GM12878 (cell line): ENCODE data around the gene MORF4L2. TPM values are rescaled to one million over a fixed set of nuclear protein-coding genes. Genes with fewer than 3 reads are reported as not detected.

Experiments used
- ATAC-seq: fragments of 200-7000 bp; cut with Tn5 transposase; 3 replicates; pipeline ENCODE4 v1.9.1; 2020; ENCODE audit warnings: mild to moderate bottlenecking, moderate library complexity
- BruUV-seq: library from RNA; stranded (reverse); fragments of 400-500 nt; replicated peaks from 2 replicates; lab custom pipeline; 2021; lab: Mats Ljungman, UMichigan
- CTCF ChIA-PET: fragments of 300-600 bp; sonication (Branson Sonifier 250); formaldehyde crosslinking; extraction: SDS; loops from one replicate; lab custom pipeline; 2021; ENCODE audit warnings: inconsistent platforms; lab: Yijun Ruan, JAX
- POLR2A ChIA-PET: fragments of 350-600 bp; formaldehyde crosslinking; extraction: SDS; loops from one replicate; lab custom pipeline; 2021; ENCODE audit warnings: inconsistent platforms; lab: Charles Lee
- RAD21 ChIA-PET: fragments of 300-600 bp; sonication (Branson Sonifier 250); formaldehyde crosslinking; loops from one replicate; lab custom pipeline; 2023; ENCODE audit warnings: antibody characterized with exemption; ENCODE audit not compliant: unreplicated experiment; lab: Charles Lee
- SMC1A ChIA-PET: fragments of 300-600 bp; sonication (Branson Sonifier 250); formaldehyde crosslinking; loops from one replicate; lab custom pipeline; 2023; ENCODE audit not compliant: unreplicated experiment, uncharacterized antibody; lab: Charles Lee
- DNase-seq: peaks from one replicate; pipeline ENCODE4 v3.0.0-alpha.2; 2011; ENCODE audit warnings: low read depth, low spot score
- FAIRE-seq: peaks from 3 replicates; lab custom pipeline; 2011; peaks lifted over from hg19 to GRCh38; lab: Jason Lieb, UNC
- H2AFZ ChIP-seq: 2 replicates; pipeline ENCODE4 v1.6.0; 2011; ENCODE audit warnings: low read depth, low read length, control low read depth; ENCODE audit not compliant: control insufficient read depth
- H3K27ac ChIP-seq: 2 replicates; pipeline ENCODE4 v1.5.1; 2011; ENCODE audit warnings: control low read depth; ENCODE audit not compliant: control insufficient read depth, insufficient read depth
- H3K27me3 ChIP-seq, 2 experiments: replicated peaks in 1 of 2; 2 replicates each; pipeline versions ENCODE4 v1.6.0 to v1.6.1; 2011; ENCODE audit warnings: low read length in 1 of 2; ENCODE audit not compliant: control insufficient read depth in 2 of 2, insufficient read depth in 2 of 2
- H3K36me3 ChIP-seq, 2 experiments: 2 replicates each; pipeline ENCODE4 v1.5.1; 2011; ENCODE audit warnings: low read length in 1 of 2; ENCODE audit not compliant: control insufficient read depth in 2 of 2, insufficient read depth in 2 of 2
- H3K4me1 ChIP-seq: 2 replicates; pipeline ENCODE4 v1.6.1; 2011; ENCODE audit warnings: mild to moderate bottlenecking, low read length, moderate library complexity, mixed read lengths; ENCODE audit not compliant: control insufficient read depth, insufficient read depth
- H3K4me2 ChIP-seq: 2 replicates; pipeline ENCODE4 v1.6.0; 2011; ENCODE audit warnings: control low read depth; ENCODE audit not compliant: control insufficient read depth, insufficient read depth
- H3K4me3 ChIP-seq: fragments of 200-600 bp; sonication (generic); 2 replicates; pipeline ENCODE4 v1.5.1; 2016
- H3K79me2 ChIP-seq: 2 replicates; pipeline ENCODE4 v1.6.0; 2011; ENCODE audit warnings: low read length; ENCODE audit not compliant: control insufficient read depth, insufficient read depth
- H3K9ac ChIP-seq: 2 replicates; pipeline ENCODE4 v1.8.0; 2011; ENCODE audit warnings: low read length, control low read depth, mixed read lengths; ENCODE audit not compliant: control insufficient read depth, insufficient read depth
- H3K9me3 ChIP-seq: replicated peaks from 3 replicates; pipeline ENCODE4 v1.5.1; 2011; ENCODE audit warnings: mild to moderate bottlenecking, low read length; ENCODE audit not compliant: control insufficient read depth, insufficient read depth
- H4K20me1 ChIP-seq: 2 replicates; pipeline ENCODE4 v1.6.0; 2011; ENCODE audit not compliant: control insufficient read depth, insufficient read depth
- EGR1 ChIP-seq, 2 experiments: IDR thresholded peaks; 1 replicate in 1 of 2; 2 replicates in 1 of 2; pipeline ENCODE4 v1.6.1; 2011 to 2012; ENCODE audit warnings: low read depth in 2 of 2, low read length in 2 of 2, borderline replicate concordance in 1 of 2, mild to moderate bottlenecking in 1 of 2, moderate library complexity in 1 of 2
- HDAC2 ChIP-seq: fragments of 200-600 bp; sonication (generic); IDR thresholded peaks from 2 replicates; pipeline ENCODE4 v1.6.1; 2017
- MAX ChIP-seq: IDR thresholded peaks from 2 replicates; pipeline ENCODE4 v1.6.1; 2012; ENCODE audit warnings: low read depth, low read length, improper control_type of control experiment
- MYB ChIP-seq: fragments of 150-350 bp; IDR thresholded peaks from 2 replicates; pipeline ENCODE4 v1.6.1; 2014; ENCODE audit warnings: mild to moderate bottlenecking, low read depth, low read length, borderline replicate concordance
- NFXL1 ChIP-seq: fragments of 450-650 bp; IDR thresholded peaks from 2 replicates; pipeline ENCODE4 v1.6.1; 2017; ENCODE audit warnings: antibody characterized with exemption, mild to moderate bottlenecking, borderline replicate concordance
- NFYB ChIP-seq: IDR thresholded peaks from 2 replicates; pipeline ENCODE4 v1.6.1; 2011; ENCODE audit warnings: low read depth, mild to moderate bottlenecking, low read length, improper control_type of control experiment, moderate library complexity; ENCODE audit not compliant: insufficient read depth
- NR2C1 ChIP-seq: fragments of 450-650 bp; IDR thresholded peaks from 2 replicates; pipeline ENCODE4 v1.6.1; 2017; ENCODE audit warnings: antibody characterized with exemption, mild to moderate bottlenecking, moderate library complexity
- NRF1 ChIP-seq: conservative IDR thresholded peaks from 2 replicates; pipeline ENCODE4 v1.6.1; 2011; ENCODE audit warnings: mild to moderate bottlenecking, low read depth, low read length, improper control_type of control experiment
- PAX8 ChIP-seq: fragments of 450-650 bp; IDR thresholded peaks from 2 replicates; pipeline ENCODE4 v1.6.1; 2017; ENCODE audit warnings: mild to moderate bottlenecking, moderate library complexity
- RAD51 ChIP-seq: fragments of 450-650 bp; IDR thresholded peaks from 2 replicates; pipeline ENCODE4 v1.6.1; 2016; ENCODE audit warnings: moderate library complexity, mild to moderate bottlenecking, inconsistent platforms
- SREBF2 ChIP-seq: IDR thresholded peaks from 2 replicates; pipeline ENCODE4 v1.6.1; 2012; ENCODE audit warnings: mild to moderate bottlenecking, low read length
- TCF3 ChIP-seq: IDR thresholded peaks from 2 replicates; pipeline ENCODE4 v1.6.1; 2012; ENCODE audit warnings: low read depth, mild to moderate bottlenecking, low read length, borderline replicate concordance; ENCODE audit not compliant: insufficient read depth
- TCF7 ChIP-seq: IDR thresholded peaks from 2 replicates; pipeline ENCODE4 v1.6.1; 2014; ENCODE audit warnings: antibody characterized with exemption, borderline replicate concordance
- WGBS: methylation state at CpG from one replicate; pipeline ENCODE4 v1.1.6; 2016; ENCODE audit warnings: low lambda C conversion rate; ENCODE audit not compliant: insufficient replicate concordance, insufficient coverage; ENCODE audit errors: missing lambda C conversion rate; 5-methylcytosine and 5-hydroxymethylcytosine counted together
- in situ Hi-C: fragments of 300-500 bp; cut with MboI; formaldehyde crosslinking; loops from 9 replicates; pipeline ENCODE4 v1.14.3; 2018; ENCODE audit warnings: mixed read lengths
- intact Hi-C: fragments of 100-400 bp; cut with micrococcal nuclease; formaldehyde crosslinking; loops from one replicate; pipeline ENCODE4 v1.14.2; 2022; ENCODE audit not compliant: unreplicated experiment
- polyA plus RNA-seq, 11 experiments: library from polyadenylated mRNA; depleted of rRNA in 4 of 11; unstranded in 6 of 11; stranded (reverse) in 5 of 11; fragments of >200 nt; fragmentation: Nextera tagmentation in 4 of 11; fragmentation: Illumina TruSeq in 1 of 11; extraction: Ambion mirVana in 4 of 11; extraction: Trizol in 1 of 11; gene quantifications; 1 replicate in 1 of 11; 2 replicates in 10 of 11; pipeline versions ENCODE4 v1.2.1 to v1.2.3, GENCODE V29; 2011 to 2016; ENCODE audit warnings: inconsistent platforms in 2 of 11, missing spikeins in 2 of 11, low read depth in 1 of 11
- total RNA-seq, 4 experiments: library from RNA; depleted of rRNA in 3 of 4; stranded (reverse); fragments of >200 nt in 3 of 4; fragmentation: Illumina TruSeq in 1 of 4; extraction: Trizol in 1 of 4; gene quantifications; 2 replicates each; pipeline versions ENCODE4 v1.2.1 to v1.2.3, GENCODE V29; 2013 to 2021

Gene MORF4L2
- total and polyA plus RNA-seq, 10 of the 15 experiments (the other 5 are each of a cell fraction or from before 2014, with no cell fraction given): 118 to 311 (median 199) TPM

DNA sequence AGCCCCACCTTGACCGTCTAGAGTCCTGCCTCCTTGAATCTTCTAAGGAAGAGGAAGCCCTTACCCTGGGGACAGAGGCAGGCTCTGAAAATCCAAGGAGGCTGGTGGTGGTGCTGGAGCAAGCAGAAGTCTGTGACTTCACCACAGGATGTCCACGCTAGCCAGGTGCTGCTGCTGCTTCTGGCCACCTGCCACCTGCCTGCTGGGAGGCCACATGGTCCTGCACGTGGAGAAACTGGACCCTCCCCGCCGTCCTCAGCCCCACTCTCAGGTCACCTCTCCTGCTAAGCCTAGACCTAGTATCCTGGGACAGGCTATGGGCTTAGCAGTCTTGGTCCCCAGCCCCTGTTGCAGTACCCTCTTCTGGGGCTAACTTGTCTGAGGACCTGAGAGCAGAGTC, 40.0 kb upstream of the MORF4L2 start:
- FAIRE-seq: no peak
- no peak for ATAC-seq
- SMC1A ChIA-PET: no interaction called here
- CTCF ChIA-PET: interaction anchor here (1.6 kb wide), 1 partner anchor 15 kb away, joined by 4 read pairs; no protein-coding TSS in a partner anchor
- no peak overlapping the region for H3K4me3 ChIP-seq
- H3K4me2 ChIP-seq: no peak overlapping the region
- no peaks in the 10 kb centered on the region for H3K36me3 ChIP-seq
- no TSS peak for BruUV-seq
- no peak for TF ChIP-seq PAX8
- TF ChIP-seq NRF1: no peak
- no peak for TF ChIP-seq TCF7
- no peak for TF ChIP-seq RAD51
- TF ChIP-seq NFYB: no peak
- no peak for TF ChIP-seq HDAC2
- TF ChIP-seq NR2C1: no peak
- no peak for TF ChIP-seq EGR1 (IDR thresholded peaks at IDR 0.05; ENCODE audit: borderline replicate concordance in 1 of 2, low read depth in 2 of 2, low read length in 2 of 2)
- no peak for TF ChIP-seq MAX
- no peak for TF ChIP-seq TCF3
- no peak for TF ChIP-seq NFXL1
- TF ChIP-seq SREBF2: no peak
- no peak for TF ChIP-seq MYB
- intact Hi-C loops (no loop called here), in situ Hi-C loops (no loop called here)
- no peak overlapping the region for H3K27ac ChIP-seq
- RAD21 ChIA-PET: no interaction called here
- no peak for DNase-seq
- no peaks in the 10 kb centered on the region for H3K4me1 ChIP-seq
- H4K20me1 ChIP-seq: no peaks in the 10 kb centered on the region
- H3K9me3 ChIP-seq: no peaks in the 10 kb centered on the region
- no peak overlapping the region for H3K9ac ChIP-seq
- 0% methylated on average over 5 of the region's 5 CpGs for WGBS
- no peaks in the 10 kb centered on the region for H3K79me2 ChIP-seq
- no peak overlapping the region for H2AFZ ChIP-seq
- H3K27me3 ChIP-seq: no peaks in the 10 kb centered on the region; a peak in 2 of 4 replicates
- POLR2A ChIA-PET: no interaction called here
